NOMO-1 treated with DMSO at 0.1 percent for 48 hours (cell line): ENCODE data around the gene DIS3L2.
"Not testable (repeated sequence)": the region's sequence is repeated elsewhere in the genome, so short reads cannot be mapped to it uniquely, and the experiment has no call there.

ENCODE experiments used
- DNase-seq: peaks from one replicate; lab custom pipeline; 2025; ENCODE audit not compliant: unreplicated experiment; lab: John Stamatoyannopoulos, UW

The DIS3L2 gene

GRCh38 chr2:232316461-232317330 lies 355.2 kb downstream of the DIS3L2 start:
- DNase-seq: no peak

DNA sequence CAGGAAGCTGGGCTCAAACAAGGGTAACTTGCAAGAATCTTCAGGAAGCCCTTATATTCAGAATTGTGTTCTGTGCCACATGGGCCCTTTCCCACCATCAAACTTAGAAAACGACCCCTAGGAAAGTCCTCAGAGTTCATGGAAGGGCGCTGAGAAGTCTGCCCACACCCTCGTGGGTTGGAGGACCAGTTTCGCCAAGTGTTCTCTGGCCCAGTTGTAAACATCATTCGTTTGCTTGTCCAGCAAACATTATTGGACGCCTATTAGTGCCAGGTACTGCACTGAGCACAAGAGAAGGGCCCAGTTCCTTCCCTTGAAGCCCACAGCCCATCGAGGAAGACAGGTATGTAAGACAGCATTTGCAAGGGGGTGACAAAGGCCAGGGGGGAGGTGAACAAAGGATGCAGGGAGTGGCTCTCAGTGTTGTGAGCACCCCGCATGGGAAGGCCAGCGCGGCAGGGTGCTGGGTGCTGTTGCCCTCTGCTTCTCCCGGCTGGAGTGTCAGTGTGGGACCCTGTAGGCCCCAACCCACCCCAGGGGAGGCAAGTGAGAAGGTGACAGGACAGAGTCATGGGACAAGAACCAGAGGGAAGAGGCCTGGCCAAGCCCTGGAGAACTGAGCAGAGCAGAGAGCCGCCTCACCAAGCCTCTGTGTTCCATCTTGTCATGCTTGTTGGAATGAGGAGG lies 356.8 kb downstream of the DIS3L2 start:
- DNase-seq: no peak

DNA sequence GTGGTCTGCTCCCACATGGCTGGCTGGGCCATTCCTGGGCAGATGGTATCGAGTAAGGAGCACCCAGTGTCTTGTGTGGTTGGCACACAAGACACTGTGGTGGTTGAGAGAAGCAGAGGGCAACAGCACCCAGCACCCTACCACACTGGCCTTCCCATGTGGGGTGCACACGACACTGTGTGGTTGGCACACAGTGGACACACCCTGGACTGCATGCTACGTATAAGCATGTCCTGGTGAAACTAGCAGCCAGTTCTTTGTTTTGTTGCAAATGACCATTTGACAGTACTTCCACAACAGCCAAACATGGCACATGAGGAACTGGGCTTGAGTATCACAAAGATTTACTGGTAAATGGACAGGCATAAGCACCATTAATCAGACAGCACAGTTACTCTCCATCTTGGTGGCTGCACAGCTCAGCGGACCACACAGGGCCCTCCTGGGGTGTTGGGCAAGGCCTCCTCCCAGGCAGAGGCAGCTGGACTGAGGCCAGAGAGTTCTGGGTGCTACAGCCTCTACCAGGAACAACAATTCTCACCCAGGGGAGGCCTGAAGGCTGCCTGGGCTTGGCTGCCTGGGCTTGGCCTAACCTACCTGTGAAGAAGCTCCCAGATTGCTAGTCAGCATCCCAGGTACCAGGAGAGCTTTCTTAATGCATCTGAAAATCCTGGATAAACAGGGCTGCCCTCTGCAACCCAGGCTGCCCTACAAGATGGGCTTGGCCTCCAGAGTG lies 357.7 kb downstream of the DIS3L2 start:
- DNase-seq: no peak

GRCh38 chr2:232319803-232320442 lies 358.4 kb downstream of the DIS3L2 start:
- DNase-seq: no peak

DNA sequence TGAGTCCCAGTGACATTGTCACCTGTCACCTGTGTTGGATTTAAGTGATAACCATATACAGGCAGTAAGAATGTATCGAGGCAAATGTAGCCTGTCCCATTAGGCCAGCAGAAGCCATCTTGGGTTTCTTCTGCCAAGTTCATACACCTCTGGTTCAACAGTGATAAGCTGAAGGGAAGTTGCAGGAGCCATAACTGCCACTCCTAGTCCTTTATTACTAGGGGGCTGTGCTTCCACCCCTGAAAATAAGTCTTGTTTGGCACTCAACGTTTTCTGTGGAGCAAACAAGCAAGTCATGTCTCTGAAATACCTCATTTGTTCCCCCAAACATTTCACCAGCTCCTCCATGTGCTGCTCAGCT lies 358.9 kb downstream of the DIS3L2 start:
- no peak for DNase-seq

DNA sequence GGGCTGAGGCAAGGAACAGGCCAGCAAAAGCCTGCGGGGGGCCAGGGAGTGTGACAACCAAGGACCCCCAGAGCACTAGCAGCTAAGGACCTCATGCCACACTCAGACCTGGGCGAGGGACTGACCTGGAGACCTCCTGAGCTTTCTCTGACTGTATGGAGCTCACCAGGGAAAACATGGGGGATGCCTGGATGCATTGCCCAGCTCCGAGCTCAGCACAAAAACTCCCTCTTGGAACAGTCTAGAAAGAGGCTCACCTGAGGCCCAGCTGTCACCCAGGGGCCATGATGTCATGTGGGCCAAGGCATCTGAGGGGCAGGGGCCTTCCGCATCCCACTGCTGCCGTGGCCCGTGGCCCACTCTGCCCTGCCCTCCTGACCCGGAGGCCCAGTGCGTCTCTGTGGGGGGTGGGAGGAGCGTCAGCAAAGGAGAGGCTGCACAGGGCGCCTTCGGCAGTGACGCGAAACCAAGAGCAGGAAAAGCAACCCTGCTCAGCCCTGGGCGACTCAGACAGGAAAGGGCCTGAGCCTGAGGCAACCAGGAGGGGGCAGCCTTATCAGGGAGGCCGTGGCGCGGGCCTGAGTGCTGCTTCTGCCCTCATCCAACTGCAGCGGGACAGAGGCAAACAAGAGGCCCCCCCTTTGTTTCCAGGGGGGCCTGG lies 359.8 kb downstream of the DIS3L2 start:
- DNase-seq: no peak

DNA sequence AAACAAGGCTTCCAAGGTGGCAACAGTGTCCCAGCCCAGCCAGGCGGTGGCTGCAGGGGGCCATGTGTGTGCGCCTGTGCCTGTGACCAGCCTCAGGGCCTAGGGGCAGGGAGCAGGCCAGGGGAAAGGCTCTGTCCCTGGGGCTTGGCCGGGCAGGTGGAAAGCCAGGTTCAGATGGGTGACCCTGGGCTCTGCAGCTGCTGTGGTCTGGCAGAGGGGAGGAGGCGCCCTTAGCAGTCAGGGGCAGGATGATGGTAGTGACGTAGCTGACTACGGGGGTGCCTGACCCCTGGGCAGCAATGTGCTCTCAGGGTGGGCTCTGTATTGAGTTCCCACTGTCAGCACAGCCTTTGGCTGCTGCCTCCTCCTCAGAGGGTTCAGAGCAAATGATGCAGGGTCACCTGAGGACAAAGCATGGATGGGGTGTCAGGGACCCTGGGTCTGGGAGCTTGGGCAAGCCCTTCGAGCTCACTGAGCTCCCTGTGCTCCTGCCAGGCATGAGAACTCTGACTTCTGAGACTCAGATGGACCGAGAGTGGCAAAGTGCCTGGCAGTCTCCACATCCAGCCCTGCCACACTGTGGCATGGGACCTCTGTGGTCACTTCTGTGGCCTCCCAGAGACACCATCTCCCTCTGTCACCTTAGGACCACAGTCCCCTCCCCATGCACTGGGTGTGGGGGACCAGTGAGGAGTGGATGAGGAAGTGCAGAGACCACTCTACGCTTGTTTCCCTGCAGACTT lies 360.5 kb downstream of the DIS3L2 start:
- no peak for DNase-seq

DNA sequence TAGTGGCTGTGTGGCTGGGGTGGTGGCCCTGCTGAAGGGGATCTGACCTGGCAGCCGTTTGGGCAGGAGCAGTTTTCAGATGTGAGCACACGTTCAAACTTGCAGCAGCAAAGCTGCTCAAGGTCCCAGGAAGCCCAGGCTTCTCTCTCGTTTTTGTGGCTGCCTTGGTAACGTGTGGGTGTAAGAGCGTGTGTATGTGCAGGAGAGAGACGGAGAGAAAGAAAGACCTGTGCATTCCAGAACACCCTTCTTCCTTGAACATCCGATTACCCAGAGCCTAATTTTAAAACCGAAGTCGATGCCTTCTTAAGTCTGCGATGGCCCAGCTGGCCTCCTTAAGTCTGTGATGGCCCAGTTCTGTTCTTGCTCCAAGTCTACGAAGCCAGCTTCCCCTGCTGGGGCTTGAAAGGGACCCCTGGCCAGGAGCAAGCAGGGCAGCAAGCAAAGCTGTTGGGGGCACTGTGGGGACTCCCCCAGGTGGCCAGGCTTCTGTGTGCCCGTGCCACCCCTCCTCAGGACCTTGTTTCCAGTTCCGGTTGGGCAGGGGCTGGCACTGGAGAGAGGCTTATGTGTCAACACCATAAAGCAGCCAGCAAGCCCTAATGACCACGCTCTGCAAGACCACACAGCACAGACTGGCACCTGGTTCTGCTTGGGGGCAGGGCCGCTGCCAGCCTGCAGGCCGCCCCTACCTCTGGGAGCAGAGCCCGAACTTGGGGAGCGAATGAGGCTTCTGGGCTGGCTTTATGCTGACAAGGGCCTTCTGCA lies 361.2 kb downstream of the DIS3L2 start:
- DNase-seq: no peak

DNA sequence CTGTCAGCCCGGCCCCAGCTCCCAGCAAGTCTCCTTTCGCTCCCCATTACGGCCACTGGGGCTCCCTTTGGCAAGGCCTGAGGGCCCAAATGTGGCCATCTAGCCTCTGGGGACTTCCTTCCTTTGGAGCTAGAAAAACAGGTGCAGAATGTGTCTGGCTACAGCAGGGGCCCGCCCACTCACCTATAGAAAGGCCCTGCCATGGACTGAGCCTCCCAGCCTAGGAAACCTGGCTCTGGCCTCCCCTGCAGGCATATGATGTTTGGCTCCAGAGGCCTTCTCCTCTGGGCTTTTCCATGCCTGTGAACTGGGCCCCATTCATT lies 361.8 kb downstream of the DIS3L2 start:
- DNase-seq: no peak

- DNase-seq: not testable (repeated sequence)
These were observed 362.5 kb downstream of the DIS3L2 start for GRCh38 chr2:232323967-232324366.

DNA sequence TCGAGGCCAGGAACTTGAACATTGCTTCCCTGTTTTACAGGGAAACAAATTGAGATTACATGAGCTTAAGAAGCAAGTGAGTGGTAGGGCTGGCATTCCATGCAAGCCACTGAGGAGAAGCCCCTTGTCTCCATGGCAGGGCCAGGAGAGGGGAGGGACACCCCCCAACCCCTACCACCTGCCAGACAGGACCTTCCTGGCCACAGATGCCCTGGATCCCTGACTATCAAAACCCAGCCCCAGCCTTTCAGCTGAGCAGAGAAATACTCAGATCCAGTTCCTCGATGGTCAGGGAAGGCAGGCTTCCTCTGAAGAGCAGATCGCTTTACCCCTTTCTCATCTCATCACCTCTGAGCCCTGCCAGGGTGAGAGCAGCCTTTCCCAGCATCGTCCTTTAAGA lies 363.3 kb downstream of the DIS3L2 start:
- DNase-seq: no peak

DNA sequence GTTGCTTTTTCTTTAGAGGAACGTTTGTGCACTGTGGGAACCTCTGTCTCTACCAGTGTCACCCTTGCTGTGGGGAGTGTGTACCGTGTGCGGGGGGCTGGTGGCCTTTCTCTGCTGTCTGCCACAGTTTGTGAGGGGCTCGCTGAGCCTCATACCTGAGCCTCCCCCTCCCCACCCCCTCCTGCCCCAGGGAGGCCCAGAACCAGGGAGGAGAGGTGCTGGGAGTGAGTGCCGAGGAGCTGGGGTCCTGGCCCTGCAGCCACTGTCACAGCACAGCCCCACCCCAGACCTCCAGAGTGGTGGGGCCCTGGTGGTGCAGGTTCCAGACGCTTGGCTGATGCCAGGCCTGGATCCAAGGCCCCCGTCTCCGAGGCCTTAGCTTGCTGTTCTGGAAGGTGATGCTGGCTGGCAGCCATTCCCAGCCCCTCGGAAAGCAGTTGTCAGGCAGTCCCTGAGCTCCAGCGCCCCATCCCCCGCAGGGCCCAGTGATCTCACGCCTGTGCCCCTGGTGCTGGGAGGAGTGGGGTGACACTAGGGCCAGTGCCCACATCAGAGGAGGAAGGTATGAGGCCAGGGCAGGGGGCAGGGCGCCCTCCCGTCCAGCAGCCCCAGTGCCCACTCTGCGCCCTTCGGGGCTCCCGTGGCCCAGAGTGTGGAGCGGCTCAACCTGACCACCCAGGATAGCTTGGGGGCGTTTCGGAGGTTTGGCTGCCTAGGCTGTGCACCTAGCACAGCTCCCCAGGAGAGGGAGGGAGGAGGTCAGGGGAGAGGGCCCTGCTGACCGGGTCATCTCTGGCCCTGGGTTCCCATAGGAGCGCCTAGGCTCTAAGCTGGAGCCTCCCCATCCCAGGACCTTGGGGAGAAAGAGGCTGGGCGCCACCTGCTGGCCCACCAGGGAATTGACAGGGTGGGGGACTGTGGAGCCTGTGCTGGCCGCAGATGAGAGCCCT lies 364.1 kb downstream of the DIS3L2 start:
- no peak for DNase-seq

DNA sequence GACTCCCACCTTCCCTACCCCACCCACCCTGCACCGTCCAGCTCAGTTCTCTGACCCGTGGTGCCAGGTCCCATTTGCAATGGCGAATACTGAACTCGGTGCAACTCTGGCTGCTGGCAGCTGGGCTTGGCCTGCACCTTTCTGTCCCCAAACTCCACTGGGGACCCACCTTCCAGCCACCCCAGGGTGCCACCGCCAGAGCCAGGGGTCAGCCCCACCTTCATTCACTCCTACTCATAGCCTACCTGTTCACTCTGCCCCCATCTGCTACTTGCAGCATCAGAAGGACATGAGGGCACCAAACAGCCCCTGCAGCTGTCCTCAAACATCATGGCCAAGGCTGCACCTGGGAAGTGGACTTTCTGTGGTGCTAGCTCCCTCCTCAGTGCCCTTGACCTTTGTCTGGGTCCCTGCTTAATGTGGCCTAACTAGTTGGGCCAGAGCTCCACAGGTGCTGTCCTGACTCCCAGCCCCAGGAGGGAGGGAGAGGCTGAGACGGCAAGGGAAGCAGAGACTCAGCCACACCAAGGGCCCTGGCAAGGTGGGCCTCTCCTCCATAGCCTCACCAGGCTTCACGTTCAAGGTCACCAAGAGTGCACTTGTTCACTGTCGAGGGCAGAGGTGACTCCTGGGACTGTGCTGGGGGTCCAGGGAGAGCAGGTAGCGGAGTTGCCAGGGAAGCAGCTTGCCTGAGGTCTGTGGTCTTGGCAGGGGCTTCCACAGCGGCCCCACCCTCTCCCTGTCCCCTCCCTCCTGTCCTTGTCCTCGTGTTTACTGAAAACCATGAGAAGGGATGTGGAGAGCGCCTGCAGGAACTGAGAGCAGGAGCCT lies 365.0 kb downstream of the DIS3L2 start:
- DNase-seq: not testable (repeated sequence)

GRCh38 chr2:232327105-232328031 lies 365.9 kb downstream of the DIS3L2 start:
- peak; percentile 38 for DNase-seq

DNA sequence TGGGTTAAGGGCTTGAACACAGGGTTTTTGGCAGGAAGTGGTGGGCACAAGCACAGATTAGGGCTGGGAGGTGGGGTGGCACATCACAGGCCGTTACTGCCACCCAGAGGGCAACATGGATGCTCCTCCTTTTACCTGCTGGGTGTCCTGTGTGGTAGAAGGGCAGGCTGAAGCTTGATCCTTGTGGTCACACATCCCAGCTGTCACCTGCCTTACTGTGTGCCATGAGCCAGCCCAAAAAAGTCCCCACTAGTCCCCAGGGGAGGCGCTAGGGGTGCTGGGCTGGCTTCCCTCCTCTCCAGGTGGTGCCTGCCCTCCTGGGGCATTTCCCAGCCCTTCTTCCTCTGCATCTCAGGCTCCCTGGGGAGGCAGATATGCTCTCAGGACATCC lies 366.5 kb downstream of the DIS3L2 start:
- DNase-seq: no peak
